ENCODE results near the gene MIEF2.

MIEF2 gene

GRCh38 chr17:18277076-18277475, 16.6 kb downstream of the MIEF2 start:
- Histone ChIP-seq H3K36me3 (ENCODE audit: low read length) (peaks cover 19% of the 10 kb centered on the region), H3K4me3 (ENCODE audit: insufficient read depth, low read length, poor library complexity, severe bottlenecking) (no peak overlapping the region), H3K79me2 (ENCODE audit: insufficient read depth, low read length) (no peaks in the 10 kb centered on the region), H3K9me3 (ENCODE audit: insufficient read depth, low read length) (no peaks in the 10 kb centered on the region), H3K4me2 (ENCODE audit: low read depth, low read length, poor library complexity, severe bottlenecking) (no peak overlapping the region), H3K27ac (ENCODE audit: low read depth, low read length) (no peak overlapping the region), H3F3A (ENCODE audit: insufficient read depth) (no peaks in the 10 kb centered on the region), H2AFZ (ENCODE audit: low read depth, low read length, severe bottlenecking) (no peak overlapping the region), H3K9me2 (replicated peaks; ENCODE audit: insufficient read depth, low read length) (no peaks in the 10 kb centered on the region), H4K20me1 (ENCODE audit: low read depth, low read length) (no peaks in the 10 kb centered on the region), H3K27me3 (ENCODE audit: low read length) (no peaks in the 10 kb centered on the region), H3K9ac (ENCODE audit: low read length) (no peak overlapping the region)
- TF ChIP-seq EZH2phosphoT487 (conservative IDR thresholded peaks at IDR 0.05; ENCODE audit: low read length) = no peak
- TF ChIP-seq, protein P1, sequence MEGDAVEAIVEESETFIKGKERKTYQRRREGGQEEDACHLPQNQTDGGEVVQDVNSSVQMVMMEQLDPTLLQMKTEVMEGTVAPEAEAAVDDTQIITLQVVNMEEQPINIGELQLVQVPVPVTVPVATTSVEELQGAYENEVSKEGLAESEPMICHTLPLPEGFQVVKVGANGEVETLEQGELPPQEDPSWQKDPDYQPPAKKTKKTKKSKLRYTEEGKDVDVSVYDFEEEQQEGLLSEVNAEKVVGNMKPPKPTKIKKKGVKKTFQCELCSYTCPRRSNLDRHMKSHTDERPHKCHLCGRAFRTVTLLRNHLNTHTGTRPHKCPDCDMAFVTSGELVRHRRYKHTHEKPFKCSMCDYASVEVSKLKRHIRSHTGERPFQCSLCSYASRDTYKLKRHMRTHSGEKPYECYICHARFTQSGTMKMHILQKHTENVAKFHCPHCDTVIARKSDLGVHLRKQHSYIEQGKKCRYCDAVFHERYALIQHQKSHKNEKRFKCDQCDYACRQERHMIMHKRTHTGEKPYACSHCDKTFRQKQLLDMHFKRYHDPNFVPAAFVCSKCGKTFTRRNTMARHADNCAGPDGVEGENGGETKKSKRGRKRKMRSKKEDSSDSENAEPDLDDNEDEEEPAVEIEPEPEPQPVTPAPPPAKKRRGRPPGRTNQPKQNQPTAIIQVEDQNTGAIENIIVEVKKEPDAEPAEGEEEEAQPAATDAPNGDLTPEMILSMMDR (IDR thresholded peaks at IDR 0.05; ENCODE audit: insufficient read depth, low read length, poor library complexity, severe bottlenecking) = no peak

DNA sequence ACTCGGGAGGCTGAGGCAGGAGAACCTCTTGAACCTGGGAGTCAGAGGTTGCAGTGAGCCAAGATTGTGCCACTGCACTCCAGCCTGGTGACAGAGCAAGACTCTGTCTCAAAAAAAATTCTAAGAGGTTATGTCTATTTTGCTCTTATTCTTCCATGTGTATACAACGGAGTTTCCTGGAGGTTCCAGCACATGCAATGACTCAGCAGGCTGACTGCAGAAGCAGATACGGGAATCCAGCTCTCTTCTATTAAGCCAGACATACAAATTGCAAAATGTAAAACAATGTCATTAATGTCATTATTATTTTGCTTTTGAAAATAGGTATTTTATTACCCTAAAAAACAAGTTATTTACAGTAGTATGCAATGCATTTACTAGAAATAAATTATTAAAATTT, 18.4 kb downstream of the MIEF2 start:
- TF ChIP-seq, protein P1 (IDR thresholded peaks at IDR 0.05; ENCODE audit: insufficient read depth, low read length, poor library complexity, severe bottlenecking) = no peak
- no peak for TF ChIP-seq EZH2phosphoT487 (conservative IDR thresholded peaks at IDR 0.05; ENCODE audit: low read length)
- no peak overlapping the region for H2AFZ ChIP-seq (ENCODE audit: low read depth, low read length, severe bottlenecking)
- no peaks in the 10 kb centered on the region for H3K79me2 ChIP-seq (ENCODE audit: insufficient read depth, low read length)
- no peaks in the 10 kb centered on the region for H3K9me3 ChIP-seq (ENCODE audit: insufficient read depth, low read length)
- H4K20me1 ChIP-seq (ENCODE audit: low read depth, low read length) = no peaks in the 10 kb centered on the region
- H3K27me3 ChIP-seq (ENCODE audit: low read length) = no peaks in the 10 kb centered on the region
- H3K27ac ChIP-seq (ENCODE audit: low read depth, low read length) = no peak overlapping the region
- no peak overlapping the region for H3K4me2 ChIP-seq (ENCODE audit: low read depth, low read length, poor library complexity, severe bottlenecking)
- H3K4me3 ChIP-seq (ENCODE audit: insufficient read depth, low read length, poor library complexity, severe bottlenecking) = no peak overlapping the region
- H3K36me3 ChIP-seq (ENCODE audit: low read length) = peaks cover 23% of the 10 kb centered on the region
- H3F3A ChIP-seq (ENCODE audit: insufficient read depth) = no peaks in the 10 kb centered on the region
- H3K9me2 ChIP-seq (replicated peaks; ENCODE audit: insufficient read depth, low read length) = no peaks in the 10 kb centered on the region
- no peak overlapping the region for H3K9ac ChIP-seq (ENCODE audit: low read length)

DNA sequence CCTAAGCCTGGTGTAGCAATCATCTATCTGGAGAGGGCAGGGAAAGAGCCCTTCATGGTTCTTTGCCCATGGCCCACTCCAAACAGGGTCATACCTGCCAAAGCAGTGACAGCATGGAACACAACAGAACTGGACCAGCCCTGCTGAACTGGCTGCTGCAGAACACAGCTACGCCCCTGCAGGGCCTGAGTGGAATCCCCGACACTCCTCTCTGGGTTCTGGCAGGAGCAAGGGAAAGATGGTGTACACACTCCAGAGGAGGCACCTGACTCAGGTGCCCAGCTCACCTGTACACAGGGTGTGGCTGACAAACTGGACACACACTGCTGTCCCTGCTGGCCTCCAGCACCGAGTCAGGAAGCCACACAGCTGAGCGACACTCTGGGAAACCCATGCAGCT, 19.8 kb downstream of the MIEF2 start:
- H3K79me2 ChIP-seq (ENCODE audit: insufficient read depth, low read length) = no peaks in the 10 kb centered on the region
- no peak for TF ChIP-seq EZH2phosphoT487 (conservative IDR thresholded peaks at IDR 0.05; ENCODE audit: low read length)
- TF ChIP-seq, protein P1 (IDR thresholded peaks at IDR 0.05; ENCODE audit: insufficient read depth, low read length, poor library complexity, severe bottlenecking) = no peak
- H3F3A ChIP-seq (ENCODE audit: insufficient read depth) = no peaks in the 10 kb centered on the region
- H4K20me1 ChIP-seq (ENCODE audit: low read depth, low read length) = no peaks in the 10 kb centered on the region
- H3K27ac ChIP-seq (ENCODE audit: low read depth, low read length) = no peak overlapping the region
- no peaks in the 10 kb centered on the region for H3K9me2 ChIP-seq (replicated peaks; ENCODE audit: insufficient read depth, low read length)
- no peaks in the 10 kb centered on the region for H3K9me3 ChIP-seq (ENCODE audit: insufficient read depth, low read length)
- no peak overlapping the region for H2AFZ ChIP-seq (ENCODE audit: low read depth, low read length, severe bottlenecking)
- no peak overlapping the region for H3K4me3 ChIP-seq (ENCODE audit: insufficient read depth, low read length, poor library complexity, severe bottlenecking)
- peaks cover 29% of the 10 kb centered on the region for H3K36me3 ChIP-seq (ENCODE audit: low read length)
- no peak overlapping the region for H3K9ac ChIP-seq (ENCODE audit: low read length)
- H3K27me3 ChIP-seq (ENCODE audit: low read length) = no peaks in the 10 kb centered on the region
- no peak overlapping the region for H3K4me2 ChIP-seq (ENCODE audit: low read depth, low read length, poor library complexity, severe bottlenecking)
